Measurements from ENCODE around the gene RPS27L.

The RPS27L gene

GRCh38 chr15:63157118-63157843 is at the start of gene RPS27L:
RPS27L (minus strand) TSS chr15:63157477; CDS start chr15:63157405, 72 bp downstream.
- peak; percentile 71 to 78 for DNase-seq (ENCODE audit: low read depth in 2 of 2)

DNA sequence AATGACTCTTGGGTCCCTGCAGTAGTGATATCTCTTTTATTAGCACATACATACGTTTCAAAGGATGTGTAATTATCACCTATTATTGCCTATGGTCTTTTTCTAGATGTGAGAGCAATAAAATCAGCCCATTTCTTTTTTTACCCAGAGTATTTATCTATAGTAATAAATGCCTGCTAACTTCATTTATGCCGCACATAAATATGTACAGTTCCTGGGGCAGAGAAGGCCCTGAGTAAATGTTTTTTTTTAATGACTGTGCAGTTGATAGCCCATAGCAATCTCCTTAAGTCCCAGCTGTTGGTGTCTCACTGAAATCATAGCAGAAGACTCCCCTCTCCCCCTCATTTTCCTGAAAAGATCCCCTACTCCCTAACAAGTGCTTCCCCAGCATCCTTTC is 48.8 kb upstream of the RPS27L start:
- no peak for DNase-seq (ENCODE audit: low read depth in 2 of 2)

DNA sequence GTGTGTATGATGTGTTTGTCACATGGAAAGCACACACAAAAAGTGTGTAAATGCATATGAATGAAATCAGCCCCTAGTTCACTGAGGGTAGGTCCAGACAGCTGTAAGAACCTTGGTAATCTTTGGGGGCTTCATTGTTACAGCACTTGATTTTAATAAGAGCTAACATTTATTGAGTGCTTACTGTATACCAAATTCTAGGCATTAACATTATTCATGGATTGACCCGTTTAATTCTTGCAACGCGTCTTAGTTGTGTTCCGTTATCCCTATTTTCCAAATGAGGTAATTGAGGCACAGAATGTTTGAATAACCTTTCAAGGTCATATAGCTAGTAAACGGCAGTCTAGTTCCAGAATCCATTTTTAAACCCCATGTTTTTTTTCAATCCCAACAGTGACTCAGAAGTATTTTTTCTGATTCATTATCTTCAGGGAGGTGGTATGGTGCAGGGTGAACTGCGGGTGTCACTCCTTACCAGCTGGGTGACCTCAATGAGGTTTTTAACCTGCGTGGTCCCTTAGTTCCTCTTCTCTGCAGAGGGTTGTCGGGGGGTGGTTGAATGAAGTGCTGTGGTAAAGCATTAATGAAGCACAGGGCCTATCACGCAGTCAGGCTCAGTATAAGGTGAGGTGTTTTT is 46.3 kb upstream of the RPS27L start:
- DNase-seq (ENCODE audit: low read depth in 2 of 2): peak in 1 of 2 donors; percentile 41

GRCh38 chr15:63202861-63203260 is 45.6 kb upstream of the RPS27L start:
- DNase-seq (ENCODE audit: low read depth in 2 of 2): no peak

- DNase-seq (ENCODE audit: low read depth in 2 of 2): no peak
Observed at GRCh38 chr15:63200464-63201249, 43.4 kb upstream of the RPS27L start.

- DNase-seq (ENCODE audit: low read depth in 2 of 2): no peak
Observed at GRCh38 chr15:63198371-63199250, 41.3 kb upstream of the RPS27L start.

DNA sequence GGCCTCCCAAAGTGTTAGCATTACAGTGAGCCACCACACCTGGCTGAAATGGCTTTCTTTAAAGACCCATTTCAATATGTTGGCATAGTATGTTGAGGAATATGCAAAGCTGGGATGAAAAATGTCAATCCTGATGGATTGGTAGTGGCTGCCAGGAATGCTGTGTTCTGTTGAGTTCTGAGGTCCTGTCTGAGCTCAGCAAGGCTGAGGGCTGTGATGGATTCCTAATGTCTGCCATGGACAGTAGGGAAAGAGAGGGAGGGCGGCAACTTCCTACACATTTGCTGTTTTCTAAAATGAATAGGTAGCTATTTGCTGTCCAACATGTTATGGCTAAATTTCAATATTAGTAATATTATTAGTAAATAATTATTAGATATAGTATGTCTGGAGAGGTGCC is 40.3 kb upstream of the RPS27L start:
- DNase-seq (ENCODE audit: low read depth in 2 of 2): no peak

DNA sequence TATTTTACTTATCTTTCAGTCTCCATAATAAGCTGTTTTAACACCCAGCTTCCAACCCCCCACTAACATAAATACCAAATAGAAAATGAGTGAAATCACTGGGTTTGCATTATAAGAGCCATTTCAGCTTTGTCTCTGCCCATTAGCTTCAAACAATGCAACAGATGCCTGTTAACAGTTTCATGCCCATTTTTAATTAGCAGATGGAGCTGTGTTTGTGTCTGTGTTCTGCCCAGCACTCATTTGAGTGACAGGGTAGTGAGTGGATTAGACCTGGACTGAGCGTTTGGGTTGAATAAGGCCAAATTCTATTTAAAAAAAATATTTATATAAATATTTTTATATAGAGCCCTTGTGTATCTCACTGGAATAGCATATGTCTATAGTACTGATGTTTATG is 39.6 kb upstream of the RPS27L start:
- DNase-seq (ENCODE audit: low read depth in 2 of 2): no peak

GRCh38 chr15:63195569-63196015 is 38.3 kb upstream of the RPS27L start:
- DNase-seq (ENCODE audit: low read depth in 2 of 2): no peak

- DNase-seq (ENCODE audit: low read depth in 2 of 2): no peak
Observed at GRCh38 chr15:63194880-63195568, 37.7 kb upstream of the RPS27L start.

- DNase-seq (ENCODE audit: low read depth in 2 of 2): no peak
Observed at GRCh38 chr15:63194302-63194701, 37.0 kb upstream of the RPS27L start.

DNA sequence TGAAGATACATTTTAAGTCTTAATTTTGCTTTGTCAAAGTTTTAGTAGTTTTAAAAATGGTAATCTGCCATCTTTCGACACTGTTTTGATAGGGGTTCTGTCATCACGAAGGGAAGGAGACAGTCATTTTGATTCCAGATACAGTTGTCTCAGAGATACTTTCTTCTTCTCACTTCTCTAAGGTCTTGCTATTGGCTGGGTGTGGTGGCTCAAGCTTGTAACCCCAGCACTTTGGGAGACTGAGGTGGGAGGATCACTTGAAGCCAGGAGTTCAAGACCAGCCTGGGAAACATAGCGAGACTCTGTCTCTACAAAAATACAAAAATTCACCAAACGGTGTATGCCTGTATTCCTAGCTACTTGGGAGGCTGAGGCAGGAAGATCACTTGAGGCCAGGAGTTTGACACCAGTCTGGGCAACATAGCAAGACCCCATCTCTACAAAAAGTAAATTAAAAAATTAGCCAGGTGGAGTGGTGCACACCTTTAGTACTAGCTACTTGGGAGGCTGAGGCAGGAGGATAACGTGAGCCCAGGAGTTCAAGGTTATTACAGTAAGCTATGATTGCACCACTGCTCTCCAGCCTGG is 35.4 kb upstream of the RPS27L start:
- no peak for DNase-seq (ENCODE audit: low read depth in 2 of 2)

DNA sequence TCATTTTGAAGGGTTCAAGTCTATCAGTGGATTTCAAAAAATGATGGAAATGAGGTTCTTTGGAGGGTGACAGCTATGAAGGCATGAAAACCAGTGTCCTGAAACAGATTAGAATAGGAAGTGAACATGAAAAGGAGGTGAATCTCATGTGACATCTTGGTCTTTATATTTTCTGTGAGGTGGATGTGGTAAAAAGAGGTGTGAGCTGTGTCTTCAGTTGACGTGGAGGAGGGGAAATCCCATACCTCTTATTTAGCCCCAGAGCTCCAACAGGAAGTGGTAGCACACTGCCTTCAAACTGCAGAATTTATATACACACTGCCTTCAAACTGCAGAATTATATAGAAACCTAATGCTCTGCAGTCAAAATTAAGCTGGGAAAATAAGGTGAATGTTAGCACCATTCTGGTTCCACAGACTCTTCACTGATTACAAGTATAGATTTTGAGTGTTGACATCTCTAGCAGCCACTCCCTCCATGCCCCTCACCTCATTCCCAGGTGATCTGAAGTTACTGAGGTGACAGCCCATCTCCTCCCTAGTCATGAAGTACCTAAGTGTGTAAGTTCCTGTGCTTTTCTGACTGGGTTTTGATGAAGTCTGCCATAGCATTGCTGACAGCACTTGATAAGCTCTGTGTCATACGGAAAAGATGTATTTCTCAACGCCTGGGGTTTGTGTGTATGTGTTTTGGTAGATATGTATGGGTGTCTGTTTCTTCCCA is 34.8 kb upstream of the RPS27L start:
- DNase-seq (ENCODE audit: low read depth in 2 of 2): peak in 1 of 2 donors; percentile 32

DNA sequence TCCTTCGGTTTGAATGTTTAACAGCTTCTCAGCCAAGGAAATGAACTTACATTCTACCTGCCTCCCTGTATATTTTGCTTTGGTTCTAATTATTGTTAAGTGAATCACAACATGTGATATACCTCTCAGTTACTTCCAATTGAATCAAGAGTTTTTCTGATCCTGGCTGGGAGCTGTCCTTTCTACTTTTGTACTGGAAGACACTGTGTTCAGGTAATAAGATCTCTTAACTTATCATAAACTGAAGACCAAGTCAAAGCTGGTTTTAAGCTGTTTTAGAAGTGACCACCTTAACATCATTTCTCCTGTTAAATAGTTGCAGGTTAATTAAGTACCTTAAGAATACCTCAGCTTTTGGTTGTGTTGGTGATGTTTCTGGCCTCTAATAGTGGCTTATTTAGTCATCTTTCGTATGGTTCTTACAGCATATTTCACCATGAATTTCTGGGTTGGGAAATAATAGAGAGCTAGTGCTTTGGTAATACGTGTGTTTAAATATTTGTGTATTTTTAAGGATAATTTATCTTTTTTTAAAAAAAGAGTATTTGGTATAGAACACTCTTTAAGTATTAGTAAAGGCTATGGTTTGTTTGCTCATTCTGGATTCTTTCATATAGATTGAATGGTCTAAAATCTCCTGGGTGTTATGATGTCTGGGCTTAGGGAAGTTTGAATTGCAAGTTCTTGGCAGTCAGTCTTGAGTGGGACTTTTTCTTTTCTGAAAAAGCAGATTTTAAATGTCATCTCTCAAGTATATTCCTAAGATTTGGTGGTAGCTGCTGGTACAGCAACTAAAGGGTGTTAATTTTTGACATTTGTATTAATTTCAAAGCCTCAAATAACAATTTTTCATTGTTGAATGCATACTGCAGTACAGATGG is 33.7 kb upstream of the RPS27L start:
- DNase-seq (ENCODE audit: low read depth in 2 of 2): no peak

- no peak for DNase-seq (ENCODE audit: low read depth in 2 of 2)
Observed at GRCh38 chr15:63189941-63190768, 32.9 kb upstream of the RPS27L start.

DNA sequence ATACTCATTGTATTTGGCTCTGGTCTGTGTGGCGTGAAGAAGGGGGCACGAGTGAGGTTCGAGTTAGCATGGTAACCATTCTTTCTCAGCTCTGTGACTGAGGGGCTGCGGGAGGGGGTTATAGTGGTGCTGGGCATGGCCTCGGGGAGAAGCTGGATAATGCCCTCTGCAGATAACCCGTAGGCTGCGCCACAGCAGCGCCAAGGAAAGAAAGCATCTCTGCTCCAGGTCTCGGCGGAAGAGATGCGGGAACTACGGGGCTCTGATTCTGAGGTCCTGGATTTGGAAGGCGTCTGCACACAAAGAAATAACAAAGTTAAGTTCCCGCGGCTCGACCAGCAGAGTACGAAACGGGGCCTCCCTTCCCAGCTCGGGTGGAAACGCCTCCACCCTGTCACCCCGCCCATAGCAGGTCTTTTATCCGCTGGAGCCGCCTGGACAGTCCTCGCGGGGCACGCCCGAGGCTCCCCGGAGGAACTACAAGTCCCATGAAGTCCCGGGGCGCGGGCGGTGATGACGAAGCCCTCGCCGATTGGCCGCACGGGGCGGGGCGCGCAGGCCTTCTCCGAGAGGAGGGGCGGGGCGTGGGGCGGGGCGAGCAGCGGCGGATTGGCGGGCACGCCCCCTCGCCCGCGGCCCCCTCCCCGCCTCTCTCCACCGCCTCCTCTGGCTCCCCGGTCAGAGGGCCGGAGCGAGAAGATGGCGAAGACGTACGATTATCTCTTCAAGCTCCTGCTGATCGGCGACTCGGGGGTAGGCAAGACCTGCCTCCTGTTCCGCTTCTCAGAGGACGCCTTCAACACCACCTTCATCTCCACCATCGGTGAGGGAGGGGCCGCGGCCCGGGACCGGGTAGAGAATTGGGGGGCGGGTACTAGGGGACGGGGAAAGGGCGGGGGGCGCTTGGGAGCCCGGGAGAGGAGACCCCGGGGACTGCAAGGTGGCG is 31.9 kb upstream of the RPS27L start, which contains the start of gene RAB8B:
Gene RAB8B, plus strand, starts transcription at position 681 of the 946 bp plus-strand sequence. Its CDS starts 19 bp downstream, at position 700.
- peak; percentile 97 to 98 for DNase-seq (ENCODE audit: low read depth in 2 of 2)
